T-helper 17 cell (primary cell): ENCODE results near the gene ZNF772. TPM values are rescaled to one million over a fixed set of nuclear protein-coding genes. Genes with fewer than 3 reads are reported as not detected.

Source experiments
- total RNA-seq, 4 donors: library from RNA in 2 of 4; stranded (reverse) in 2 of 4; gene quantifications; one replicate each; pipeline ENCODE4 v1.2.3 and lab custom pipeline; 2022 to 2026

ZNF772 gene
- total RNA-seq, 2 donors from 2014 or later, result 1.4 to 1.5 TPM

Other genes starting within 250 kb of the ZNF772 start
- 1 to 10 TPM in 1 of 2 donors, under 1 TPM in 1; 0.55 to 1.2 TPM for gene AURKC, start 246.5 kb downstream of the ZNF772 start, total RNA-seq
- gene ZNF805, start 236.9 kb downstream of the ZNF772 start, total RNA-seq, result 10 to 100 TPM; 31.6 to 32.7 TPM
- 10 to 100 TPM; 69.1 to 73.1 TPM for gene ZNF460, start 197.1 kb downstream of the ZNF772 start, total RNA-seq
- 1 to 10 TPM; 5.3 TPM for gene ZNF543, start 157.1 kb downstream of the ZNF772 start, total RNA-seq
- 1 to 10 TPM; 5.6 to 6.6 TPM for gene ZNF304, start 126.3 kb downstream of the ZNF772 start, total RNA-seq
- gene TRAPPC2B, start 114.0 kb downstream of the ZNF772 start, total RNA-seq, result 1 to 10 TPM; 8.7 to 9.5 TPM
- gene ZNF547, start 114.0 kb downstream of the ZNF772 start, total RNA-seq, result 1 to 10 TPM in 1 of 2 donors, under 1 TPM in 1; 0.77 to 1.1 TPM
- gene ZNF548, start 87.7 kb downstream of the ZNF772 start, total RNA-seq, result 10 to 100 TPM; 58.9 to 66.7 TPM
- gene ZNF17, start 66.4 kb downstream of the ZNF772 start, total RNA-seq, result 1 to 10 TPM; 7.2 to 8.8 TPM
- gene ZNF749, start 42.2 kb downstream of the ZNF772 start, total RNA-seq, result 1 to 10 TPM; 5.9 to 9.8 TPM
- not detected for gene VN1R1, start 20.4 kb downstream of the ZNF772 start, total RNA-seq
- 1 to 10 TPM; 6.8 to 7.0 TPM for gene ZNF419, start 10.2 kb upstream of the ZNF772 start, total RNA-seq
- gene ZNF773, start 22.4 kb upstream of the ZNF772 start, total RNA-seq, result 1 to 10 TPM; 5.0 to 8.1 TPM
- 1 to 10 TPM; 7.4 to 7.9 TPM for gene ZNF549, start 49.8 kb upstream of the ZNF772 start, total RNA-seq
- gene ZNF550, start 82.3 kb upstream of the ZNF772 start, total RNA-seq, result 10 to 100 TPM in 1 of 2 donors, 1 to 10 TPM in 1; 8.5 to 12.2 TPM
- 1 to 10 TPM; 3.9 to 4.7 TPM for gene ZNF416, start 101.3 kb upstream of the ZNF772 start, total RNA-seq
- gene ZIK1, start 106.6 kb upstream of the ZNF772 start, total RNA-seq, result 1 to 10 TPM; 2.9 to 4.3 TPM
- 1 to 10 TPM; 2.5 to 4.4 TPM for gene ZNF530, start 122.3 kb upstream of the ZNF772 start, total RNA-seq
- gene ZNF134, start 136.7 kb upstream of the ZNF772 start, total RNA-seq, result 10 to 100 TPM; 20.9 to 22.7 TPM
- gene ZNF211, start 155.6 kb upstream of the ZNF772 start, total RNA-seq, result 10 to 100 TPM; 27.7 to 33.7 TPM
- gene ZSCAN4, start 191.4 kb upstream of the ZNF772 start, total RNA-seq, result not detected
- 10 to 100 TPM in 1 of 2 donors, 1 to 10 TPM in 1; 9.2 to 13.9 TPM for gene ZNF551, start 204.4 kb upstream of the ZNF772 start, total RNA-seq
- gene ZNF154, start 231.6 kb upstream of the ZNF772 start, total RNA-seq, result 10 to 100 TPM in 1 of 2 donors, 1 to 10 TPM in 1; 1.9 to 20.0 TPM